Esophagus squamous epithelium (tissue), 4 donors: ENCODE results near the gene FRMD5.

Experiments used
- POLR2A ChIP-seq, 4 donors: fragments of 450-650 bp; IDR thresholded peaks; one replicate each; pipeline ENCODE4 v1.6.1; 2017; ENCODE audit warnings: antibody characterized with exemption in 4 of 4, mild to moderate bottlenecking in 4 of 4, moderate library complexity in 3 of 4
- TF ChIP-seq, protein P1 (sequence below), 6 experiments: fragments of 450-650 bp in 4 of 6; fragments of 200-600 bp in 2 of 6; sonication (generic) in 2 of 6; IDR thresholded peaks; one replicate each; pipeline ENCODE4 v1.5.1; 2016 to 2019; ENCODE audit warnings: antibody characterized with exemption in 6 of 6, mild to moderate bottlenecking in 4 of 6, moderate library complexity in 4 of 6

DNA sequence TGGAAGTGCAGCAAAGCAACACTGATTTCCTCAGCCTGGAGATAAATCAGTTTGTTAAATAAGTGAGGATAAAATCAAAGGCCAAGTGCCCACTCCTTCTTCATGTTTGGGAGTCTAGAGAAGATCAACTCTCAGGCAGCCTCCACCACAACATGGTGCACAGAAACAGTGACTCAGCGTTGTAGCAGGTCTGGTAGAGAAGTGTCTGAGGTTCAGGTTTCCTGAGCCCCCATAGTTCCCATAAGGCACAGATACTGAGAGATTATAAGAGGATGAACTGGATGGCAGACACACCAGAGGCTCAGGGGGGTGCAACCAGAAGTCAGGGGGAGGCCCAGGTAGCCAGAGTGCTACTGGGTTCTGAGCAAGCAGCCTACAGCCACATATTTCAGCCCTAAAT lies 166.7 kb downstream of the FRMD5 start:
- TF ChIP-seq, protein P1, sequence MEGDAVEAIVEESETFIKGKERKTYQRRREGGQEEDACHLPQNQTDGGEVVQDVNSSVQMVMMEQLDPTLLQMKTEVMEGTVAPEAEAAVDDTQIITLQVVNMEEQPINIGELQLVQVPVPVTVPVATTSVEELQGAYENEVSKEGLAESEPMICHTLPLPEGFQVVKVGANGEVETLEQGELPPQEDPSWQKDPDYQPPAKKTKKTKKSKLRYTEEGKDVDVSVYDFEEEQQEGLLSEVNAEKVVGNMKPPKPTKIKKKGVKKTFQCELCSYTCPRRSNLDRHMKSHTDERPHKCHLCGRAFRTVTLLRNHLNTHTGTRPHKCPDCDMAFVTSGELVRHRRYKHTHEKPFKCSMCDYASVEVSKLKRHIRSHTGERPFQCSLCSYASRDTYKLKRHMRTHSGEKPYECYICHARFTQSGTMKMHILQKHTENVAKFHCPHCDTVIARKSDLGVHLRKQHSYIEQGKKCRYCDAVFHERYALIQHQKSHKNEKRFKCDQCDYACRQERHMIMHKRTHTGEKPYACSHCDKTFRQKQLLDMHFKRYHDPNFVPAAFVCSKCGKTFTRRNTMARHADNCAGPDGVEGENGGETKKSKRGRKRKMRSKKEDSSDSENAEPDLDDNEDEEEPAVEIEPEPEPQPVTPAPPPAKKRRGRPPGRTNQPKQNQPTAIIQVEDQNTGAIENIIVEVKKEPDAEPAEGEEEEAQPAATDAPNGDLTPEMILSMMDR (IDR thresholded peaks at IDR 0.05) = no peak
- no peak for TF ChIP-seq POLR2A (IDR thresholded peaks at IDR 0.05)
